H9 (cell line): Measurements from ENCODE around the gene SCAF8. TPM values are rescaled to one million over a fixed set of nuclear protein-coding genes. Genes with fewer than 3 reads are reported as not detected.

ENCODE experiments used
- DNase-seq: peaks from one replicate; pipeline ENCODE4 v3.0.0-alpha.2; 2017
- H2AFZ ChIP-seq: one replicate; pipeline ENCODE4 v1.6.1; 2013; ENCODE audit warnings: mild to moderate bottlenecking, low read length, control low read depth, moderate library complexity
- H2AK5ac ChIP-seq: 2 replicates; pipeline ENCODE4 v1.6.1; 2013; ENCODE audit warnings: low read length, control low read depth, mixed read lengths; ENCODE audit not compliant: insufficient read length
- H2BK120ac ChIP-seq: one replicate; pipeline ENCODE4 v1.6.1; 2013; ENCODE audit warnings: low read depth, mild to moderate bottlenecking, low read length, control low read depth, inconsistent platforms; ENCODE audit not compliant: poor library complexity, severe bottlenecking
- H2BK12ac ChIP-seq: 2 replicates; pipeline ENCODE4 v1.6.1; 2013; ENCODE audit warnings: low read length, control low read depth, mixed read lengths, low read depth; ENCODE audit not compliant: insufficient read length
- H2BK15ac ChIP-seq: 2 replicates; pipeline ENCODE4 v1.6.1; 2013; ENCODE audit warnings: low read depth, low read length, control low read depth
- H2BK20ac ChIP-seq: one replicate; pipeline ENCODE4 v1.6.1; 2013; ENCODE audit warnings: low read depth, mild to moderate bottlenecking, low read length, control low read depth, inconsistent platforms; ENCODE audit not compliant: poor library complexity, severe bottlenecking
- H2BK5ac ChIP-seq: 2 replicates; pipeline ENCODE4 v1.6.1; 2013; ENCODE audit warnings: low read length, control low read depth, mixed read lengths; ENCODE audit not compliant: insufficient read length
- H3K14ac ChIP-seq: 2 replicates; pipeline ENCODE4 v1.6.1; 2013; ENCODE audit warnings: low read length, control low read depth; ENCODE audit not compliant: insufficient read depth
- H3K18ac ChIP-seq: 2 replicates; pipeline ENCODE4 v1.6.1; 2013; ENCODE audit warnings: low read depth, mild to moderate bottlenecking, mixed read lengths, low read length, control low read depth; ENCODE audit not compliant: insufficient read length
- H3K23ac ChIP-seq: 2 replicates; pipeline ENCODE4 v1.6.1; 2013; ENCODE audit warnings: low read length, control low read depth, mixed read lengths, low read depth; ENCODE audit not compliant: insufficient read length
- H3K23me2 ChIP-seq: 2 replicates; pipeline ENCODE4 v1.6.1; 2013; ENCODE audit warnings: low read depth, mild to moderate bottlenecking, mixed read lengths, low read length, control low read depth; ENCODE audit not compliant: insufficient read length, poor library complexity, severe bottlenecking
- H3K27ac ChIP-seq: 2 replicates; pipeline ENCODE4 v1.5.1; 2013; ENCODE audit warnings: low read length, control low read depth, mixed read lengths, low read depth; ENCODE audit not compliant: insufficient read length
- H3K27me3 ChIP-seq: 2 replicates; pipeline ENCODE4 v1.6.1; 2013; ENCODE audit warnings: low read length, control low read depth, inconsistent platforms; ENCODE audit not compliant: insufficient read depth
- H3K4ac ChIP-seq: 2 replicates; pipeline ENCODE4 v1.6.1; 2013; ENCODE audit warnings: low read depth, mild to moderate bottlenecking, control low read depth, inconsistent platforms, low read length, moderate library complexity
- H3K4me1 ChIP-seq: 2 replicates; pipeline ENCODE4 v1.6.1; 2013; ENCODE audit warnings: low read length, control low read depth, inconsistent platforms; ENCODE audit not compliant: insufficient read depth
- H3K4me2 ChIP-seq: 2 replicates; pipeline ENCODE4 v1.6.1; 2013; ENCODE audit warnings: low read length, control low read depth, mixed read lengths; ENCODE audit not compliant: insufficient read length, insufficient read depth
- H3K56ac ChIP-seq: 2 replicates; pipeline ENCODE4 v1.6.1; 2013; ENCODE audit warnings: low read depth, mild to moderate bottlenecking, mixed read lengths, low read length, control low read depth; ENCODE audit not compliant: insufficient read length
- H3K79me1 ChIP-seq: 2 replicates; pipeline ENCODE4 v1.6.1; 2013; ENCODE audit warnings: low read depth, mild to moderate bottlenecking, moderate library complexity, low read length, control low read depth, inconsistent platforms; ENCODE audit not compliant: insufficient read depth, poor library complexity, severe bottlenecking
- H3K79me2 ChIP-seq: 2 replicates; pipeline ENCODE4 v1.6.1; 2013; ENCODE audit warnings: low read length, control low read depth, inconsistent platforms; ENCODE audit not compliant: insufficient read depth
- H3K9ac ChIP-seq: 2 replicates; pipeline ENCODE4 v1.6.1; 2013; ENCODE audit warnings: low read length, control low read depth, mixed read lengths; ENCODE audit not compliant: insufficient read length; ENCODE audit errors: extremely low read depth
- H3K9me3 ChIP-seq: one replicate; pipeline ENCODE4 v1.6.1; 2013; ENCODE audit warnings: low read depth, low read length, inconsistent platforms; ENCODE audit not compliant: control insufficient read depth
- H3T11ph ChIP-seq: one replicate; pipeline ENCODE4 v1.6.1; 2013; ENCODE audit warnings: mild to moderate bottlenecking, low read length, control low read depth, inconsistent platforms
- H4K20me1 ChIP-seq: one replicate; pipeline ENCODE4 v1.6.1; 2013; ENCODE audit not compliant: control insufficient read depth, insufficient read length, insufficient read depth
- H4K5ac ChIP-seq: 2 replicates; pipeline ENCODE4 v1.6.1; 2013; ENCODE audit warnings: low read depth, mild to moderate bottlenecking, mixed read lengths, low read length, control low read depth; ENCODE audit not compliant: insufficient read length
- H4K8ac ChIP-seq: replicated peaks from 2 replicates; pipeline ENCODE4 v1.6.1; 2013; ENCODE audit warnings: low read length, control low read depth, mixed read lengths, low read depth; ENCODE audit not compliant: insufficient read length
- H4K91ac ChIP-seq: 2 replicates; pipeline ENCODE4 v1.6.1; 2013; ENCODE audit warnings: low read depth, mild to moderate bottlenecking, moderate library complexity, mixed read lengths, low read length, control low read depth; ENCODE audit not compliant: insufficient read length
- H3K27ac Mint-ChIP-seq, 3 experiments: 2 replicates in 2 of 3; 3 replicates in 1 of 3; pipeline ENCODE4 v1.8.0; 2020 to 2021; ENCODE audit warnings: mixed read lengths in 3 of 3, mild to moderate bottlenecking in 1 of 3, moderate library complexity in 1 of 3
- H3K27me3 Mint-ChIP-seq: 2 replicates; pipeline ENCODE4 v1.8.0; 2021; ENCODE audit warnings: low read depth, mild to moderate bottlenecking, moderate library complexity, mixed read lengths
- H3K36me3 Mint-ChIP-seq, 3 experiments: 2 replicates in 2 of 3; 3 replicates in 1 of 3; pipeline ENCODE4 v1.8.0; 2020 to 2021; ENCODE audit warnings: low read depth in 3 of 3, mixed read lengths in 3 of 3; ENCODE audit not compliant: insufficient read depth in 1 of 3
- H3K4me1 Mint-ChIP-seq, 2 experiments: 2 replicates each; pipeline ENCODE4 v1.8.0; 2020; ENCODE audit warnings: mixed read lengths in 2 of 2
- H3K4me3 Mint-ChIP-seq, 2 experiments: 2 replicates in 1 of 2; 3 replicates in 1 of 2; pipeline ENCODE4 v1.8.0; 2020 to 2021; ENCODE audit warnings: mild to moderate bottlenecking in 2 of 2, mixed read lengths in 2 of 2, moderate library complexity in 1 of 2
- H3K9me3 Mint-ChIP-seq, 2 experiments: 2 replicates in 1 of 2; 3 replicates in 1 of 2; pipeline ENCODE4 v1.8.0; 2020; ENCODE audit warnings: mild to moderate bottlenecking in 2 of 2, mixed read lengths in 2 of 2, moderate library complexity in 1 of 2
- CTCF ChIP-seq: fragments of 200-600 bp; sonication (generic); conservative IDR thresholded peaks from 3 replicates; pipeline ENCODE4 v1.8.0; 2021; ENCODE audit warnings: antibody characterized with exemption, mild to moderate bottlenecking
- WGBS: extraction: QIAGEN DNeasy Blood & Tissue Kit; methylation state at CpG from one replicate; pipeline ENCODE4 v1.1.7; 2013; ENCODE audit warnings: missing lambda C conversion rate, low lambda C conversion rate, mixed read lengths; ENCODE audit not compliant: insufficient read length; ENCODE audit errors: extremely low coverage; 5-methylcytosine and 5-hydroxymethylcytosine counted together
- total RNA-seq: library from RNA; stranded (reverse); gene quantifications from 2 replicates; pipeline ENCODE4 v1.2.1, GENCODE V29; 2021

The SCAF8 gene
- total RNA-seq, 1 experiment from 2014 or later, result 78.5 TPM

GRCh38 chr6:154842833-154843232 is 109.6 kb downstream of the SCAF8 start:
- Histone ChIP-seq H2AFZ (no peak overlapping the region), H3K4me1 (no peaks in the 10 kb centered on the region), H3K4ac (no peak overlapping the region), H3K14ac (no peak overlapping the region), H3K23me2 (no peaks in the 10 kb centered on the region), H2BK20ac (no peak overlapping the region), H3K79me1 (peaks cover 3% of the 10 kb centered on the region), H4K5ac (no peak overlapping the region), H2AK5ac (no peak overlapping the region), H3K27me3 (no peaks in the 10 kb centered on the region), H3T11ph (no peak overlapping the region), H4K91ac (no peak overlapping the region), H4K20me1 (no peaks in the 10 kb centered on the region), H2BK15ac (no peak overlapping the region), H2BK12ac (no peak overlapping the region), H4K8ac (no peak overlapping the region), H3K9me3 (no peaks in the 10 kb centered on the region), H3K27ac (no peak overlapping the region), H3K4me2 (no peak overlapping the region), H3K56ac (no peak overlapping the region), H2BK120ac (no peak overlapping the region), H3K79me2 (no peaks in the 10 kb centered on the region; the same call in 1 of the 2 replicates), H2BK5ac (no peak overlapping the region), H3K18ac (no peak overlapping the region), H3K23ac (no peak overlapping the region), H3K9ac (no peak overlapping the region)
- no peak overlapping the region for H3K4me3 Mint-ChIP-seq
- H3K36me3 Mint-ChIP-seq, result peaks cover 0 to 9% (median 6%) of the 10 kb centered on the region in 3 experiments; a peak in 5 of 7 replicates
- H3K27me3 Mint-ChIP-seq, result no peaks in the 10 kb centered on the region
- H3K4me1 Mint-ChIP-seq, result peaks cover 26 to 45% of the 10 kb centered on the region in 2 experiments
- no CpG with 5 or more reads among the region's 2 CpGs for WGBS
- H3K9me3 Mint-ChIP-seq, result no peaks in the 10 kb centered on the region
- no peak for TF ChIP-seq CTCF
- DNase-seq, result no peak
- no peak overlapping the region for H3K27ac Mint-ChIP-seq
